Measurements from ENCODE around the gene CDH4.

Gene CDH4

GRCh38 chr20:61369731-61370520, 117.9 kb downstream of the CDH4 start:
- no peak overlapping the region for H2AFZ ChIP-seq (ENCODE audit: low read depth, low read length)
- H3K36me3 ChIP-seq (ENCODE audit: insufficient read depth, low read length): no peaks in the 10 kb centered on the region
- no peak overlapping the region for H3K4me2 ChIP-seq (ENCODE audit: insufficient read depth, low read length)
- H3K4me1 ChIP-seq (ENCODE audit: insufficient read depth, low read length): no peaks in the 10 kb centered on the region
- H3K27ac ChIP-seq (ENCODE audit: low read length): no peak overlapping the region
- no peak overlapping the region for H3K9ac ChIP-seq (ENCODE audit: low read depth, low read length)
- H3K9me3 ChIP-seq (ENCODE audit: insufficient read depth, low read length, severe bottlenecking): no peaks in the 10 kb centered on the region
- ATAC-seq (ENCODE audit: insufficient read depth, low read depth) (no peak), DNase-seq (no peak)
- H3K4me3 ChIP-seq (ENCODE audit: low read depth in 1 of 2, low read length in 2 of 2): no peak overlapping the region
- H4K20me1 ChIP-seq (ENCODE audit: insufficient read depth, low read length): peaks cover 3% of the 10 kb centered on the region; the same call in 1 of the 2 replicates
- TF ChIP-seq EZH2 (IDR thresholded peaks at IDR 0.05; ENCODE audit: borderline replicate concordance, low read depth, low read length, severe bottlenecking) (no peak), CTCF (IDR thresholded peaks at IDR 0.05; ENCODE audit: borderline replicate concordance, extremely low read depth, low read length, poor library complexity, severe bottlenecking) (no peak)
- H3K27me3 ChIP-seq (ENCODE audit: insufficient read depth, low read length, poor library complexity): peaks cover 12% of the 10 kb centered on the region
- no peaks in the 10 kb centered on the region for H3K79me2 ChIP-seq (ENCODE audit: insufficient read depth, low read length)

GRCh38 chr20:61370841-61371303, 118.8 kb downstream of the CDH4 start:
- DNase-seq: no peak
- TF ChIP-seq EZH2 (IDR thresholded peaks at IDR 0.05; ENCODE audit: borderline replicate concordance, low read depth, low read length, severe bottlenecking): no peak
- TF ChIP-seq CTCF (IDR thresholded peaks at IDR 0.05; ENCODE audit: borderline replicate concordance, extremely low read depth, low read length, poor library complexity, severe bottlenecking): no peak
- H3K4me2 ChIP-seq (ENCODE audit: insufficient read depth, low read length): no peak overlapping the region

GRCh38 chr20:61371501-61372136, 119.6 kb downstream of the CDH4 start:
- H3K27me3 ChIP-seq (ENCODE audit: insufficient read depth, low read length, poor library complexity): peaks cover 10% of the 10 kb centered on the region
- H3K36me3 ChIP-seq (ENCODE audit: insufficient read depth, low read length): no peaks in the 10 kb centered on the region
- H3K9ac ChIP-seq (ENCODE audit: low read depth, low read length): no peak overlapping the region
- H3K4me2 ChIP-seq (ENCODE audit: insufficient read depth, low read length): no peak overlapping the region
- no peaks in the 10 kb centered on the region for H3K4me1 ChIP-seq (ENCODE audit: insufficient read depth, low read length)
- DNase-seq: no peak
- peaks cover 3% of the 10 kb centered on the region; the same call in 1 of the 2 replicates for H4K20me1 ChIP-seq (ENCODE audit: insufficient read depth, low read length)
- no peak overlapping the region for H2AFZ ChIP-seq (ENCODE audit: low read depth, low read length)
- TF ChIP-seq EZH2 (IDR thresholded peaks at IDR 0.05; ENCODE audit: borderline replicate concordance, low read depth, low read length, severe bottlenecking) (no peak), CTCF (IDR thresholded peaks at IDR 0.05; ENCODE audit: borderline replicate concordance, extremely low read depth, low read length, poor library complexity, severe bottlenecking) (no peak)
- H3K27ac ChIP-seq (ENCODE audit: low read length): no peak overlapping the region
- H3K4me3 ChIP-seq (ENCODE audit: low read depth in 1 of 2, low read length in 2 of 2): no peak overlapping the region
- no peaks in the 10 kb centered on the region for H3K9me3 ChIP-seq (ENCODE audit: insufficient read depth, low read length, severe bottlenecking)
- no peak for ATAC-seq (ENCODE audit: insufficient read depth, low read depth)
- H3K79me2 ChIP-seq (ENCODE audit: insufficient read depth, low read length): no peaks in the 10 kb centered on the region

More at GRCh38 chr20:61370841-61371303, 118.8 kb downstream of the CDH4 start:
- Histone ChIP-seq H3K4me3 (ENCODE audit: low read depth in 1 of 2, low read length in 2 of 2) (no peak overlapping the region), H3K79me2 (ENCODE audit: insufficient read depth, low read length) (no peaks in the 10 kb centered on the region), H3K27me3 (ENCODE audit: insufficient read depth, low read length, poor library complexity) (peaks cover 10% of the 10 kb centered on the region), H3K27ac (ENCODE audit: low read length) (no peak overlapping the region), H3K36me3 (ENCODE audit: insufficient read depth, low read length) (no peaks in the 10 kb centered on the region), H3K9ac (ENCODE audit: low read depth, low read length) (no peak overlapping the region), H2AFZ (ENCODE audit: low read depth, low read length) (no peak overlapping the region), H3K9me3 (ENCODE audit: insufficient read depth, low read length, severe bottlenecking) (no peaks in the 10 kb centered on the region), H3K4me1 (ENCODE audit: insufficient read depth, low read length) (no peaks in the 10 kb centered on the region), H4K20me1 (ENCODE audit: insufficient read depth, low read length) (peaks cover 3% of the 10 kb centered on the region; the same call in 1 of the 2 replicates)
- no peak for ATAC-seq (ENCODE audit: insufficient read depth, low read depth)
